ENCODE data around the gene ATMIN. TPM values are rescaled to one million over a fixed set of nuclear protein-coding genes. Genes with fewer than 3 reads are reported as not detected.
A peak's percentile ranks its signal among the peaks of the same experiment; 100 is the strongest.

The ATMIN gene
- total and polyA plus RNA-seq, 8 donors, result 30.7 to 45.0 (median 39.5) TPM

- TF ChIP-seq CTCF (IDR thresholded peaks at IDR 0.05), result no peak
- H3K4me1 ChIP-seq, result peaks cover 0 to 13% of the 10 kb centered on the region in 2 donors
- intact Hi-C loops (cut with DNase I), result no loop called here
- peak; percentile 96 for ATAC-seq
- H3K27me3 ChIP-seq, result no peaks in the 10 kb centered on the region
- DNase-seq, result peak in 3 of 4 donors; percentile 86 to 97 (median 92)
- H3K27ac ChIP-seq, result peak overlapping the region; percentile 92 to 94
- no peaks in the 10 kb centered on the region for H3K9me3 ChIP-seq
- no peaks in the 10 kb centered on the region for H3K36me3 ChIP-seq
- peak overlapping the region; percentile 57 to 81 for H3K4me3 ChIP-seq
Observed at GRCh38 chr16:81076566-81077075, 41.0 kb downstream of the ATMIN start.

GRCh38 chr16:81077076-81077940, 41.7 kb downstream of the ATMIN start, which contains the start of gene C16orf46:
Gene C16orf46 (minus strand): TSS chr16:81077238. CDS start chr16:81063955, 13,283 bp downstream.
- H3K4me3 ChIP-seq, result peak within 1 kb of the TSS; percentile 57 to 81
- no peak for TF ChIP-seq CTCF (IDR thresholded peaks at IDR 0.05)
- no peaks in the 10 kb centered on the region for H3K27me3 ChIP-seq
- H3K27ac ChIP-seq, result peak within 1 kb of the TSS; percentile 92 to 94
- H3K36me3 ChIP-seq, result no peaks in the 10 kb centered on the region
- intact Hi-C loops (cut with DNase I), result no loop called here
- H3K9me3 ChIP-seq, result no peaks in the 10 kb centered on the region
- peak; percentile 97 to 99 (median 98) for DNase-seq
- peak; percentile 98 for ATAC-seq
- H3K4me1 ChIP-seq, result peaks cover 0 to 13% of the 10 kb centered on the region in 2 donors

GRCh38 chr16:81080233-81080632, 44.6 kb downstream of the ATMIN start:
- intact Hi-C loops (cut with DNase I), result no loop called here
- peak in 1 of 4 donors; percentile 47 for DNase-seq

GRCh38 chr16:81081014-81081413, 45.4 kb downstream of the ATMIN start:
- Histone ChIP-seq H3K9me3 (no peaks in the 10 kb centered on the region), H3K36me3 (peaks cover 0 to 6% of the 10 kb centered on the region in 2 donors), H3K27me3 (no peaks in the 10 kb centered on the region), H3K27ac (no peak overlapping the region), H3K4me1 (peaks cover 0 to 12% of the 10 kb centered on the region in 2 donors), H3K4me3 (no peak overlapping the region)
- TF ChIP-seq CTCF (IDR thresholded peaks at IDR 0.05), result no peak
- ATAC-seq (no peak), DNase-seq (no peak)
- intact Hi-C loops (cut with DNase I), result no loop called here

More at GRCh38 chr16:81080233-81080632, 44.6 kb downstream of the ATMIN start:
- Histone ChIP-seq H3K4me1 (peaks cover 0 to 13% of the 10 kb centered on the region in 2 donors), H3K4me3 (no peak overlapping the region), H3K27ac (no peak overlapping the region), H3K36me3 (peaks cover 0 to 6% of the 10 kb centered on the region in 2 donors), H3K27me3 (no peaks in the 10 kb centered on the region), H3K9me3 (no peaks in the 10 kb centered on the region)
- no peak for TF ChIP-seq CTCF (IDR thresholded peaks at IDR 0.05)
- no peak for ATAC-seq

GRCh38 chr16:81088836-81089235, 53.2 kb downstream of the ATMIN start:
- peaks cover 0 to 4% of the 10 kb centered on the region in 2 donors for H3K36me3 ChIP-seq
- H3K27me3 ChIP-seq, result no peaks in the 10 kb centered on the region
- no peak overlapping the region for H3K27ac ChIP-seq
- DNase-seq (no peak), ATAC-seq (no peak)
- no peak for TF ChIP-seq CTCF (IDR thresholded peaks at IDR 0.05)
- no peaks in the 10 kb centered on the region for H3K9me3 ChIP-seq
- no peaks in the 10 kb centered on the region for H3K4me1 ChIP-seq
- intact Hi-C loops (cut with DNase I), result no loop called here
- H3K4me3 ChIP-seq, result no peak overlapping the region
